GM06990 (cell line): ENCODE data around the gene ADISSP.

ENCODE experiments used
- DNase-seq: peaks from one replicate; pipeline ENCODE4 v3.0.0-alpha.2; 2011; ENCODE audit not compliant: insufficient read length; ENCODE audit errors: extremely low read depth
- H3K27me3 ChIP-seq: replicated peaks from 2 replicates; pipeline ENCODE4 v1.6.0; 2011; ENCODE audit warnings: low read length; ENCODE audit not compliant: control insufficient read depth, insufficient read depth
- H3K36me3 ChIP-seq: 2 replicates; pipeline ENCODE4 v1.5.1; 2011; ENCODE audit warnings: low read length; ENCODE audit not compliant: control insufficient read depth, insufficient read depth
- H3K4me3 ChIP-seq: replicated peaks from 2 replicates; pipeline ENCODE4 v1.5.1; 2011; ENCODE audit warnings: low read depth, mild to moderate bottlenecking, control low read depth, low read length
- CTCF ChIP-seq: IDR thresholded peaks from 2 replicates; pipeline ENCODE4 v1.5.1; 2011; ENCODE audit warnings: low read length, control low read depth, mild to moderate bottlenecking, inconsistent platforms; ENCODE audit not compliant: insufficient read depth, poor library complexity, severe bottlenecking

ADISSP gene

GRCh38 chr20:3753098-3753497, 14.5 kb downstream of the ADISSP start:
- H3K36me3 ChIP-seq = peaks cover under 1% of the 10 kb centered on the region
- DNase-seq = no peak
- no peaks in the 10 kb centered on the region for H3K27me3 ChIP-seq
- no peak overlapping the region for H3K4me3 ChIP-seq
- TF ChIP-seq CTCF = peak; percentile 76

GRCh38 chr20:3752386-3752759, 15.2 kb downstream of the ADISSP start:
- TF ChIP-seq CTCF = no peak
- no peak overlapping the region for H3K4me3 ChIP-seq
- no peaks in the 10 kb centered on the region; the same call in none of the 2 replicates for H3K36me3 ChIP-seq
- H3K27me3 ChIP-seq = no peaks in the 10 kb centered on the region
- DNase-seq = no peak

- Histone ChIP-seq H3K27me3 (no peaks in the 10 kb centered on the region), H3K36me3 (no peaks in the 10 kb centered on the region; the same call in none of the 2 replicates), H3K4me3 (no peak overlapping the region)
- DNase-seq = peak; percentile 69
- TF ChIP-seq CTCF = no peak
These were observed 15.7 kb downstream of the ADISSP start for GRCh38 chr20:3751675-3752385.

- H3K27me3 ChIP-seq = no peaks in the 10 kb centered on the region
- H3K4me3 ChIP-seq = no peak overlapping the region
- DNase-seq = no peak
- no peaks in the 10 kb centered on the region; the same call in none of the 2 replicates for H3K36me3 ChIP-seq
- TF ChIP-seq CTCF = no peak
These were observed 16.3 kb downstream of the ADISSP start for GRCh38 chr20:3751305-3751674.

- peak; percentile 50 for DNase-seq
- H3K27me3 ChIP-seq = no peaks in the 10 kb centered on the region
These were observed 17.6 kb downstream of the ADISSP start for GRCh38 chr20:3749689-3750531.

More at GRCh38 chr20:3749689-3750531, 17.6 kb downstream of the ADISSP start:
- TF ChIP-seq CTCF = peak; percentile 30
- Histone ChIP-seq H3K4me3 (no peak overlapping the region), H3K36me3 (no peaks in the 10 kb centered on the region)
